Activated CD8-positive, alpha-beta memory T cell treated with anti-CD3 and anti-CD28 coated beads, Interleukin-2, amount 50 U/mL, for 48 hours (primary cell): Measurements from ENCODE around the gene GTPBP3.
"Not testable (repeated sequence)": the region's sequence is repeated elsewhere in the genome, so short reads cannot be mapped to it uniquely, and the experiment has no call there.

Experiments used
- DNase-seq: peaks from one replicate; pipeline ENCODE4 v3.0.0-alpha.2; 2020

The GTPBP3 gene

GRCh38 chr19:17341845-17342244 is 4.5 kb downstream of the GTPBP3 start:
- DNase-seq: no peak

GRCh38 chr19:17346109-17346671 is 8.8 kb downstream of the GTPBP3 start:
- DNase-seq: peak; percentile 96

- DNase-seq: no peak
Measured at GRCh38 chr19:17347361-17347760, 10.0 kb downstream of the GTPBP3 start.

GRCh38 chr19:17347877-17348276 is 10.5 kb downstream of the GTPBP3 start:
- DNase-seq: no peak

- DNase-seq: no peak
Measured at GRCh38 chr19:17348700-17349099, 11.3 kb downstream of the GTPBP3 start.

- no peak for DNase-seq
Measured at GRCh38 chr19:17351815-17352435, 14.6 kb downstream of the GTPBP3 start.

GRCh38 chr19:17352608-17353280 is 15.4 kb downstream of the GTPBP3 start:
- DNase-seq: no peak

- no peak for DNase-seq
Measured at GRCh38 chr19:17353386-17353785, 16.0 kb downstream of the GTPBP3 start.

- DNase-seq: no peak
Measured at GRCh38 chr19:17357078-17357666, 19.8 kb downstream of the GTPBP3 start.

GRCh38 chr19:17357724-17358123 is 20.4 kb downstream of the GTPBP3 start:
- DNase-seq: no peak

- no peak for DNase-seq
Measured at GRCh38 chr19:17358395-17358794, 21.0 kb downstream of the GTPBP3 start.

- DNase-seq: no peak
Measured at GRCh38 chr19:17359905-17360800, 22.8 kb downstream of the GTPBP3 start.

GRCh38 chr19:17363852-17364605 is 26.7 kb downstream of the GTPBP3 start:
- not testable (repeated sequence) for DNase-seq

- DNase-seq: no peak
Measured at GRCh38 chr19:17365361-17365760, 28.0 kb downstream of the GTPBP3 start.

- DNase-seq: no peak
Measured at GRCh38 chr19:17370026-17370587, 32.8 kb downstream of the GTPBP3 start.

GRCh38 chr19:17376935-17377600 is 39.7 kb downstream of the GTPBP3 start, which contains the start of gene PLVAP:
Gene PLVAP (minus strand): TSS chr19:17377342. CDS start chr19:17377288, 54 bp downstream.
- DNase-seq: no peak

GRCh38 chr19:17378271-17378670 is 40.9 kb downstream of the GTPBP3 start:
- DNase-seq: no peak

GRCh38 chr19:17379221-17379631 is 41.9 kb downstream of the GTPBP3 start:
- DNase-seq: no peak

GRCh38 chr19:17380426-17381138 is 43.2 kb downstream of the GTPBP3 start:
- no peak for DNase-seq

GRCh38 chr19:17385878-17386611 is 48.7 kb downstream of the GTPBP3 start:
- DNase-seq: peak; percentile 87
